Keratinocyte (primary cell): ENCODE data around the gene SAMD10.

Experiments used
- EZH2 ChIP-seq: IDR thresholded peaks from one replicate; pipeline ENCODE4 v1.6.1; 2012; ENCODE audit warnings: inconsistent platforms, mild to moderate bottlenecking, low read length, moderate library complexity
- TF ChIP-seq, protein P1 (sequence below), 3 experiments: IDR thresholded peaks in 1 of 3; conservative IDR thresholded peaks in 1 of 3; optimal IDR thresholded peaks in 1 of 3; 2 replicates in 2 of 3; 3 replicates in 1 of 3; pipeline versions ENCODE3 to v1.5.1; 2011; ENCODE audit warnings: low read length in 3 of 3, mild to moderate bottlenecking in 3 of 3, moderate library complexity in 2 of 3, control low read depth in 1 of 3, inconsistent platforms in 1 of 3; ENCODE audit not compliant: insufficient read depth in 2 of 3; ENCODE audit errors: extremely low read depth in 1 of 3

DNA sequence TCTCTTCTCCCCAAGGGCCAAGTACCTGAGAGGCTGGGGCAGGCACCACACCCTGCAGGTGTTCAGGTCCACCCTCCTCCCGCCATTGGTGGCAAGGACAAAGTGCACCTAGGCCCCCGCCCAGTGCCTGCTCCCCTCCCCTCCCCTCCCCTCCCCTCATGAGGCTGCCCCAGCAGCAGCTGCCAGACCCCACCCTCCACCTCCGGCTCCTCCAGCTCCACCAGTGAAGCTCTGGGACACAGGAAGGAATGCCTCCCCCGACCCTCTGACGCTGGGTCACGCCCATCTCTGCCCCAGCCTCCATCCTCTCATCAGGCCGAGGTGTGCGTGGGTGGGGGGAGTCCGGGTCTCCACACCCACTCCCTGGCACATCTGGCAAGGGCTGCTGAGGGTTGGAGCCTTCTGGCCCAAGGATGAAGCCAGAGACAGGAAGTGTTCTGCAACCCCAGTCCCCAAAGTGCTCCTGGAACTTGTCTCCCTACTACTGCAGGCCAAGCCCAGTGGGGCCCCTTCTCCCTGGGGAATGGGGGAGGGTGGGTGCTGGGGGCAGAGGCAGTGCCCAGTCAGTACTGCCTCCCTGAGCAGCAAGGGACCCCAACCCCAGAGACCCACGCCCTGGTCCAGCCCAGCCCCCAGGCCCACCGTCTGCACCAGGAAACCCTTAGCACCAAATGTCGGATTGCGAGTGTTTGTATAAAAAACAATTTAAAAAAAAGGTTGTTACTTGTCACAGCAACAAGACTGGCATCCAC, 21.6 kb downstream of the SAMD10 start:
- TF ChIP-seq, protein P1, sequence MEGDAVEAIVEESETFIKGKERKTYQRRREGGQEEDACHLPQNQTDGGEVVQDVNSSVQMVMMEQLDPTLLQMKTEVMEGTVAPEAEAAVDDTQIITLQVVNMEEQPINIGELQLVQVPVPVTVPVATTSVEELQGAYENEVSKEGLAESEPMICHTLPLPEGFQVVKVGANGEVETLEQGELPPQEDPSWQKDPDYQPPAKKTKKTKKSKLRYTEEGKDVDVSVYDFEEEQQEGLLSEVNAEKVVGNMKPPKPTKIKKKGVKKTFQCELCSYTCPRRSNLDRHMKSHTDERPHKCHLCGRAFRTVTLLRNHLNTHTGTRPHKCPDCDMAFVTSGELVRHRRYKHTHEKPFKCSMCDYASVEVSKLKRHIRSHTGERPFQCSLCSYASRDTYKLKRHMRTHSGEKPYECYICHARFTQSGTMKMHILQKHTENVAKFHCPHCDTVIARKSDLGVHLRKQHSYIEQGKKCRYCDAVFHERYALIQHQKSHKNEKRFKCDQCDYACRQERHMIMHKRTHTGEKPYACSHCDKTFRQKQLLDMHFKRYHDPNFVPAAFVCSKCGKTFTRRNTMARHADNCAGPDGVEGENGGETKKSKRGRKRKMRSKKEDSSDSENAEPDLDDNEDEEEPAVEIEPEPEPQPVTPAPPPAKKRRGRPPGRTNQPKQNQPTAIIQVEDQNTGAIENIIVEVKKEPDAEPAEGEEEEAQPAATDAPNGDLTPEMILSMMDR (optimal IDR thresholded peaks at IDR 0.05 in 1 of 3, IDR thresholded peaks at IDR 0.05 in 1 of 3, conservative IDR thresholded peaks at IDR 0.05 in 1 of 3; ENCODE audit: extremely low read depth in 1 of 3, insufficient read depth in 2 of 3, low read length in 3 of 3), result no peak
- no peak for TF ChIP-seq EZH2
